CD14-positive monocyte (primary cell): ENCODE measurements around the gene SF3A1. TPM values are rescaled to one million over a fixed set of nuclear protein-coding genes. Genes with fewer than 3 reads are reported as not detected.

ENCODE experiments used
- DNase-seq, 3 donors: peaks; one replicate each; pipeline ENCODE4 v3.0.0-alpha.2; 2011 to 2022
- H2AFZ ChIP-seq: 2 replicates; pipeline ENCODE4 v1.6.0; 2012; ENCODE audit warnings: mild to moderate bottlenecking, low read depth, low read length, inconsistent platforms; ENCODE audit not compliant: insufficient read depth, poor library complexity, severe bottlenecking
- H3K27ac ChIP-seq, 2 donors: 1 replicate in 1 of 2; 2 replicates in 1 of 2; pipeline ENCODE4 v1.5.1; 2012 to 2013; ENCODE audit warnings: low read length in 2 of 2, control low read depth in 1 of 2, inconsistent platforms in 1 of 2, low read depth in 1 of 2, mild to moderate bottlenecking in 1 of 2
- H3K27me3 ChIP-seq, 2 donors: one replicate each; pipeline versions ENCODE4 v1.6.0 to v1.6.1; 2011 to 2013; ENCODE audit warnings: low read length in 2 of 2; ENCODE audit not compliant: control insufficient read depth in 2 of 2, insufficient read depth in 2 of 2
- H3K36me3 ChIP-seq, 2 donors: replicated peaks in 1 of 2; 1 replicate in 1 of 2; 2 replicates in 1 of 2; pipeline versions ENCODE4 v1.5.1 to v1.6.1; 2012 to 2013; ENCODE audit warnings: low read length in 2 of 2, control low read depth in 1 of 2, inconsistent platforms in 1 of 2, mild to moderate bottlenecking in 1 of 2; ENCODE audit not compliant: insufficient read depth in 2 of 2, control insufficient read depth in 1 of 2
- H3K4me1 ChIP-seq, 2 donors: 1 replicate in 1 of 2; 2 replicates in 1 of 2; pipeline versions ENCODE4 v1.5.1 to v1.6.1; 2012 to 2013; ENCODE audit warnings: low read length in 2 of 2, control low read depth in 1 of 2, inconsistent platforms in 1 of 2, mild to moderate bottlenecking in 1 of 2, moderate library complexity in 1 of 2; ENCODE audit not compliant: insufficient read depth in 2 of 2, control insufficient read depth in 1 of 2
- H3K4me2 ChIP-seq: replicated peaks from 2 replicates; pipeline ENCODE3; 2012; ENCODE audit warnings: low read length, moderate library complexity, mild to moderate bottlenecking; ENCODE audit not compliant: poor library complexity, severe bottlenecking; ENCODE audit errors: extremely low read depth
- H3K4me3 ChIP-seq, 3 experiments: fragments of 200-600 bp in 1 of 3; sonication (generic) in 1 of 3; replicated peaks in 1 of 3; 1 replicate in 2 of 3; 2 replicates in 1 of 3; pipeline ENCODE4 v1.5.1; 2011 to 2013; ENCODE audit warnings: low read length in 3 of 3, mild to moderate bottlenecking in 3 of 3, control low read depth in 2 of 3, low read depth in 2 of 3, inconsistent platforms in 1 of 3, moderate library complexity in 1 of 3
- H3K79me2 ChIP-seq: 2 replicates; pipeline ENCODE4 v1.6.0; 2012; ENCODE audit warnings: mild to moderate bottlenecking, control low read depth, inconsistent platforms, low read length, moderate library complexity; ENCODE audit not compliant: insufficient read depth
- H3K9ac ChIP-seq: 2 replicates; pipeline ENCODE4 v1.6.0; 2017; ENCODE audit warnings: low read length, mild to moderate bottlenecking; ENCODE audit not compliant: insufficient read depth, poor library complexity, severe bottlenecking
- H3K9me3 ChIP-seq, 2 donors: replicated peaks in 1 of 2; 1 replicate in 1 of 2; 2 replicates in 1 of 2; pipeline versions ENCODE4 v1.5.1 to v1.6.1; 2012 to 2013; ENCODE audit warnings: low read length in 2 of 2, control low read depth in 1 of 2; ENCODE audit not compliant: control insufficient read depth in 1 of 2, insufficient read depth in 1 of 2
- H4K20me1 ChIP-seq: 2 replicates; pipeline ENCODE4 v1.6.0; 2012; ENCODE audit warnings: mild to moderate bottlenecking, low read length, control low read depth, moderate library complexity; ENCODE audit not compliant: insufficient read depth
- H3K27ac Mint-ChIP-seq, 7 donors: one replicate each; pipeline ENCODE4 v1.8.0; 2020; ENCODE audit warnings: mild to moderate bottlenecking in 7 of 7, mixed read lengths in 7 of 7, moderate library complexity in 6 of 7, inconsistent platforms in 2 of 7
- H3K27me3 Mint-ChIP-seq, 3 donors: one replicate each; pipeline ENCODE4 v1.8.0; 2021 to 2022; ENCODE audit warnings: low read depth in 3 of 3, mild to moderate bottlenecking in 3 of 3, mixed read lengths in 3 of 3, moderate library complexity in 3 of 3, inconsistent platforms in 1 of 3
- H3K36me3 Mint-ChIP-seq, 2 donors: one replicate each; pipeline ENCODE4 v1.8.0; 2020; ENCODE audit warnings: mixed read lengths in 2 of 2, inconsistent platforms in 1 of 2, mild to moderate bottlenecking in 1 of 2
- H3K4me1 Mint-ChIP-seq: one replicate; pipeline ENCODE4 v1.8.0; 2020; ENCODE audit warnings: mild to moderate bottlenecking, mixed read lengths
- H3K4me3 Mint-ChIP-seq, 2 donors: one replicate each; pipeline ENCODE4 v1.8.0; 2020; ENCODE audit warnings: mild to moderate bottlenecking in 2 of 2, mixed read lengths in 2 of 2, moderate library complexity in 1 of 2
- H3K9me3 Mint-ChIP-seq, 7 donors: one replicate each; pipeline ENCODE4 v1.8.0; 2020 to 2022; ENCODE audit warnings: mixed read lengths in 7 of 7, mild to moderate bottlenecking in 6 of 7, moderate library complexity in 6 of 7, inconsistent platforms in 2 of 7
- CTCF ChIP-seq: fragments of 200-600 bp; IDR thresholded peaks from one replicate; pipeline ENCODE4 v1.8.0; 2022; ENCODE audit warnings: antibody characterized with exemption, mild to moderate bottlenecking
- WGBS: methylation state at CpG from one replicate; pipeline ENCODE4 v1.1.5; 2013; ENCODE audit warnings: missing lambda C conversion rate; ENCODE audit not compliant: insufficient coverage; 5-methylcytosine and 5-hydroxymethylcytosine counted together
- intact Hi-C, 2 donors: fragments of 100-400 bp; cut with micrococcal nuclease; formaldehyde crosslinking; loops; one replicate each; pipeline versions ENCODE4 v1.15.0 to v1.15.1; 2023
- polyA plus RNA-seq, 3 donors: library from polyadenylated mRNA; depleted of rRNA in 1 of 3; unstranded in 2 of 3; stranded (reverse) in 1 of 3; fragments of 300-500 nt in 2 of 3; fragments of >200 nt in 1 of 3; fragmentation: Illumina TruSeq in 2 of 3; gene quantifications; 1 replicate in 2 of 3; 2 replicates in 1 of 3; pipeline ENCODE4 v1.2.3, GENCODE V29; 2012 to 2021

Gene SF3A1
- polyA plus RNA-seq, 3 donors = 34.7 to 102 (median 52.1) TPM

GRCh38 chr22:30400159-30400558 lies 43.5 kb upstream of the SF3A1 start:
- Mint-ChIP-seq H3K4me1 (peaks cover 11% of the 10 kb centered on the region), H3K9me3 (peaks cover 0 to 11% (median 0%) of the 10 kb centered on the region in 7 donors), H3K36me3 (peaks cover 2 to 3% of the 10 kb centered on the region in 2 donors), H3K27me3 (peaks cover 48 to 60% (median 52%) of the 10 kb centered on the region in 3 donors), H3K27ac (no peak overlapping the region), H3K4me3 (no peak overlapping the region)
- Histone ChIP-seq H2AFZ (no peak overlapping the region), H3K4me1 (peaks cover 5 to 9% of the 10 kb centered on the region in 2 donors), H3K4me2 (no peak overlapping the region), H3K27ac (no peak overlapping the region), H4K20me1 (no peaks in the 10 kb centered on the region), H3K27me3 (peaks cover 33 to 49% of the 10 kb centered on the region in 2 donors), H3K4me3 (no peak overlapping the region), H3K36me3 (no peaks in the 10 kb centered on the region), H3K9ac (no peak overlapping the region), H3K79me2 (no peaks in the 10 kb centered on the region), H3K9me3 (peaks cover 0 to 8% of the 10 kb centered on the region in 2 donors)
- no peak for DNase-seq
- WGBS = 80% methylated on average over 1 of the region's 1 CpG
- TF ChIP-seq CTCF = no peak
- intact Hi-C loops = no loop called here

- peaks cover 33 to 49% of the 10 kb centered on the region in 2 donors for H3K27me3 ChIP-seq
Measured at GRCh38 chr22:30399718-30400117, 43.0 kb upstream of the SF3A1 start.

More at GRCh38 chr22:30399718-30400117, 43.0 kb upstream of the SF3A1 start:
- Mint-ChIP-seq H3K4me3 (no peak overlapping the region), H3K4me1 (peaks cover 11% of the 10 kb centered on the region), H3K27ac (no peak overlapping the region), H3K36me3 (peaks cover 2 to 3% of the 10 kb centered on the region in 2 donors), H3K9me3 (peaks cover 0 to 11% (median 0%) of the 10 kb centered on the region in 7 donors), H3K27me3 (peaks cover 51 to 63% (median 52%) of the 10 kb centered on the region in 3 donors)
- Histone ChIP-seq H3K4me2 (no peak overlapping the region), H4K20me1 (no peaks in the 10 kb centered on the region), H3K27ac (no peak overlapping the region), H2AFZ (no peak overlapping the region), H3K36me3 (no peaks in the 10 kb centered on the region), H3K4me3 (no peak overlapping the region), H3K4me1 (peaks cover 5 to 9% of the 10 kb centered on the region in 2 donors), H3K9ac (no peak overlapping the region), H3K79me2 (no peaks in the 10 kb centered on the region), H3K9me3 (peaks cover 0 to 8% of the 10 kb centered on the region in 2 donors)
- DNase-seq = no peak
- TF ChIP-seq CTCF = no peak
- intact Hi-C loops = no loop called here
- WGBS = 94% methylated on average over 2 of the region's 5 CpGs
